ENCODE results near the gene GRHL3. TPM values are rescaled to one million over a fixed set of nuclear protein-coding genes. Genes with fewer than 3 reads are reported as not detected.

GRHL3 gene
- total and polyA plus RNA-seq, 11 donors, result 0.03 to 0.61 TPM; not detected in 9

GRCh38 chr1:24386241-24386640 lies 67.1 kb downstream of the GRHL3 start:
- Histone ChIP-seq H3K36me3 (peaks cover 0 to 19% (median 0%) of the 10 kb centered on the region in 9 donors), H3K27me3 (no peaks in the 10 kb centered on the region), H3K4me3 (no peak overlapping the region), H3K27ac (no peak overlapping the region), H3K9me3 (no peaks in the 10 kb centered on the region), H3K4me1 (peaks cover 0 to 25% (median 4%) of the 10 kb centered on the region in 12 donors)
- 71 to 90% (median 85%) methylated on average over 9 of the region's 9 CpGs for WGBS, 4 donors
- intact Hi-C loops (cut with DNase I), result loop anchor here in 1 of 10 donors (5.0 to 10.0 kb wide), 2 partner anchors 59 to 91 kb away; no protein-coding TSS in a partner anchor
- DNase-seq (no peak), ATAC-seq (no peak)
- no peak for TF ChIP-seq CTCF (IDR thresholded peaks at IDR 0.05)
- TF ChIP-seq POLR2A (IDR thresholded peaks at IDR 0.05), result no peak

- no peaks in the 10 kb centered on the region for H3K27me3 ChIP-seq
- no peak overlapping the region for H3K27ac ChIP-seq
- TF ChIP-seq CTCF (IDR thresholded peaks at IDR 0.05) (no peak), POLR2A (IDR thresholded peaks at IDR 0.05) (no peak)
- peaks cover 0 to 16% (median 0%) of the 10 kb centered on the region in 9 donors for H3K36me3 ChIP-seq
- 92 to 95% (median 93%) methylated on average over 11 of the region's 11 CpGs for WGBS, 4 donors
- H3K4me3 ChIP-seq, result no peak overlapping the region
- H3K4me1 ChIP-seq, result peaks cover 0 to 32% (median 10%) of the 10 kb centered on the region in 12 donors
- ATAC-seq (no peak), DNase-seq (no peak)
- no peaks in the 10 kb centered on the region for H3K9me3 ChIP-seq
- intact Hi-C loops (cut with DNase I), result loop anchor here in 1 of 10 donors (5.0 to 10.0 kb wide), 2 partner anchors 60 to 92 kb away; no protein-coding TSS in a partner anchor
Observed at GRCh38 chr1:24386931-24387330, 67.8 kb downstream of the GRHL3 start.

- no peak for ATAC-seq
- H3K27ac ChIP-seq, result no peak overlapping the region
- 70 to 93% (median 89%) methylated on average over 1 of the region's 1 CpG for WGBS, 4 donors
Observed at GRCh38 chr1:24387636-24388175, 68.5 kb downstream of the GRHL3 start.

More at GRCh38 chr1:24387636-24388175, 68.5 kb downstream of the GRHL3 start:
- intact Hi-C loops (cut with DNase I), result loop anchor here in 1 of 10 donors (5.0 to 10.0 kb wide), 2 partner anchors 60 to 93 kb away; no protein-coding TSS in a partner anchor
- DNase-seq, result no peak
- Histone ChIP-seq H3K4me1 (peaks cover 0 to 39% (median 15%) of the 10 kb centered on the region in 12 donors), H3K36me3 (peaks cover 0 to 9% (median 0%) of the 10 kb centered on the region in 9 donors), H3K9me3 (no peaks in the 10 kb centered on the region), H3K27me3 (no peaks in the 10 kb centered on the region), H3K4me3 (no peak overlapping the region)
- TF ChIP-seq CTCF (IDR thresholded peaks at IDR 0.05), result no peak
- no peak for TF ChIP-seq POLR2A (IDR thresholded peaks at IDR 0.05)
